ENCODE data around the gene TMLHE.

DNA sequence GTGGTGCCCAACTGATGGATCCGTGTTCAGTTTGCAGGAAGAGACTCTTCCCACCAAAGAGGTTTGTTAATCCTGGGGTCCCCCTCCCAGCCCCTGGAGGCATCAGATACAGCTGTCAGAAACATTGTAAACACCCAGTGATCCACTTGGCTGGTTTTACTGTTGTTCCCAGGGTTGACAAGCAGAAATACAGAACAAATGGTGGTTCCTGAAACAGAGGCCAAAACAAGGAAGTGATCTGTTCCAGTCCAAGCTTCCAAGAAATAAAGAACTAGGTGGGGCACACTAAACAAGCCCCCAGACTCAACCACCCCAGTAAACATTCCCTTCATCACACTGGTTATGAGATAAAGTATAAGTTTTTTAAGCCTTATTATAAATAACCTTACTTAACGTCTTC is 1.4 kb downstream of the TMLHE start:
- TF ChIP-seq CTCF (IDR thresholded peaks at IDR 0.05) (no peak), EZH2 (IDR thresholded peaks at IDR 0.05) (no peak), EZH2phosphoT487 (IDR thresholded peaks at IDR 0.05) (no peak)
